Endothelial cell of umbilical vein (primary cell): ENCODE results near the gene CEACAM16. TPM values are rescaled to one million over a fixed set of nuclear protein-coding genes. Genes with fewer than 3 reads are reported as not detected.

Experiments used
- BruUV-seq: library from RNA; stranded (reverse); fragments of 400-500 nt; replicated peaks from 2 replicates; lab custom pipeline; 2021; lab: Mats Ljungman, UMichigan
- CTCF ChIA-PET: fragments of 300-600, 350-600 bp; sonication (Branson Sonifier 250); formaldehyde crosslinking; loops from one replicate; lab custom pipeline; 2021; ENCODE audit warnings: antibody characterized with exemption, inconsistent platforms; lab: Charles Lee
- POLR2A ChIA-PET: fragments of 300-600, 350-600 bp; sonication (Branson Sonifier 250); formaldehyde crosslinking; loops from one replicate; lab custom pipeline; 2021; ENCODE audit warnings: antibody characterized with exemption, inconsistent platforms; lab: Charles Lee
- DNase-seq: peaks from one replicate; pipeline ENCODE4 v3.0.0-alpha.2; 2011; ENCODE audit warnings: low read depth, low spot score
- FAIRE-seq: peaks from 2 replicates; lab custom pipeline; 2011; peaks lifted over from hg19 to GRCh38; lab: Jason Lieb, UNC
- H2AFZ ChIP-seq: 2 replicates; pipeline ENCODE4 v1.6.0; 2012; ENCODE audit warnings: low read depth, low read length, control low read depth, inconsistent platforms
- H3K27ac ChIP-seq: 2 replicates; pipeline ENCODE4 v1.5.1; 2011; ENCODE audit warnings: low read depth, mild to moderate bottlenecking, control low read depth, low read length, moderate library complexity; ENCODE audit not compliant: insufficient read depth
- H3K27me3 ChIP-seq, 2 experiments: 2 replicates each; pipeline versions ENCODE4 v1.6.0 to v1.6.1; 2011; ENCODE audit warnings: low read length in 2 of 2, mixed read lengths in 1 of 2; ENCODE audit not compliant: control insufficient read depth in 2 of 2, insufficient read depth in 2 of 2
- H3K36me3 ChIP-seq, 2 experiments: 2 replicates in 1 of 2; 3 replicates in 1 of 2; pipeline ENCODE4 v1.5.1; 2011; ENCODE audit warnings: low read length in 2 of 2, mild to moderate bottlenecking in 1 of 2, moderate library complexity in 1 of 2; ENCODE audit not compliant: control insufficient read depth in 2 of 2, insufficient read depth in 2 of 2; ENCODE audit errors: extremely low read depth in 1 of 2
- H3K4me1 ChIP-seq: 3 replicates; pipeline ENCODE4 v1.5.1; 2011; ENCODE audit warnings: mild to moderate bottlenecking, low read length; ENCODE audit not compliant: control insufficient read depth, insufficient read depth; ENCODE audit errors: extremely low read depth
- H3K4me2 ChIP-seq: 2 replicates; pipeline ENCODE4 v1.6.1; 2011; ENCODE audit warnings: low read length, control low read depth, mixed read lengths; ENCODE audit not compliant: insufficient read depth
- H3K4me3 ChIP-seq, 3 experiments: fragments of 200-600 bp in 1 of 3; sonication (generic), shearing (Covaris generic) in 1 of 3; replicated peaks in 1 of 3; 2 replicates each; pipeline ENCODE4 v1.5.1; 2011 to 2016; ENCODE audit warnings: control low read depth in 3 of 3, low read length in 3 of 3, mild to moderate bottlenecking in 2 of 3, inconsistent platforms in 1 of 3, low read depth in 1 of 3, moderate library complexity in 1 of 3; ENCODE audit not compliant: insufficient read depth in 1 of 3
- H3K79me2 ChIP-seq: 2 replicates; pipeline ENCODE4 v1.6.0; 2012; ENCODE audit warnings: low read length, inconsistent platforms; ENCODE audit not compliant: control insufficient read depth, insufficient read depth
- H3K9ac ChIP-seq: replicated peaks from 2 replicates; pipeline ENCODE3; 2011; ENCODE audit warnings: low read length, control low read depth; ENCODE audit not compliant: insufficient read depth; ENCODE audit errors: extremely low read depth
- H3K9me1 ChIP-seq: replicated peaks from 3 replicates; pipeline ENCODE4 v1.6.0; 2011; ENCODE audit warnings: mild to moderate bottlenecking, low read length; ENCODE audit not compliant: control insufficient read depth, insufficient read depth; ENCODE audit errors: extremely low read depth
- H3K9me3 ChIP-seq: replicated peaks from 2 replicates; pipeline ENCODE4 v1.5.1; 2012; ENCODE audit warnings: low read length, inconsistent platforms; ENCODE audit not compliant: control insufficient read depth, insufficient read depth
- H4K20me1 ChIP-seq: replicated peaks from 2 replicates; pipeline ENCODE3; 2011; ENCODE audit warnings: mild to moderate bottlenecking, low read length; ENCODE audit not compliant: control insufficient read depth, insufficient read depth; ENCODE audit errors: extremely low read depth
- EZH2 ChIP-seq: IDR thresholded peaks from 2 replicates; pipeline ENCODE4 v1.6.1; 2012; ENCODE audit warnings: borderline replicate concordance, low read depth, mild to moderate bottlenecking, moderate library complexity, low read length, inconsistent platforms; ENCODE audit not compliant: severe bottlenecking
- FOS ChIP-seq: IDR thresholded peaks from 2 replicates; pipeline ENCODE4 v1.6.1; 2011; ENCODE audit warnings: mild to moderate bottlenecking, low read length, moderate library complexity, borderline replicate concordance; ENCODE audit not compliant: insufficient read depth
- GATA2 ChIP-seq: IDR thresholded peaks from 2 replicates; pipeline ENCODE4 v1.7.0; 2011; ENCODE audit warnings: low read depth, mild to moderate bottlenecking, moderate library complexity, mixed read lengths, low read length; ENCODE audit not compliant: insufficient read length, insufficient read depth
- JUN ChIP-seq: IDR thresholded peaks from 2 replicates; pipeline ENCODE4 v1.6.1; 2011; ENCODE audit warnings: borderline replicate concordance, low read depth; ENCODE audit not compliant: insufficient read length, insufficient read depth
- MYC ChIP-seq: IDR thresholded peaks from one replicate; pipeline ENCODE4 v1.6.1; 2011; ENCODE audit warnings: mild to moderate bottlenecking, low read depth, low read length
- POLR2A ChIP-seq: IDR thresholded peaks from 2 replicates; pipeline ENCODE4 v1.6.1; 2012; ENCODE audit warnings: low read depth, mild to moderate bottlenecking, control low read depth, low read length
- dilution Hi-C: fragments of 300-500 bp; cut with MboI; formaldehyde crosslinking; loops from one replicate; pipeline ENCODE4 v1.15.0; 2019; ENCODE audit warnings: low sequenced_read_pairs; ENCODE audit not compliant: extremely low pct_ligation_motif_present
- intact Hi-C: fragments of 100-400 bp; cut with micrococcal nuclease; formaldehyde crosslinking; loops from one replicate; pipeline ENCODE4 v1.10.0; 2022
- polyA plus RNA-seq, 4 experiments: library from polyadenylated mRNA; depleted of rRNA in 3 of 4; stranded (reverse) in 3 of 4; unstranded in 1 of 4; fragments of >200 nt; gene quantifications; 2 replicates each; pipeline versions ENCODE4 v1.2.1 to v1.2.3, GENCODE V29; 2011 to 2012; ENCODE audit warnings: missing spikeins in 1 of 4
- total RNA-seq: library from RNA; stranded (reverse); gene quantifications from 2 replicates; pipeline ENCODE4 v1.2.3, GENCODE V29; 2021
- TF ChIP-seq, protein P1 (sequence below), 2 donors: IDR thresholded peaks; 1 replicate in 1 of 2; 2 replicates in 1 of 2; pipeline ENCODE4 v1.5.1; 2011; ENCODE audit warnings: low read length in 2 of 2, mild to moderate bottlenecking in 2 of 2, moderate library complexity in 2 of 2, control low read depth in 1 of 2, inconsistent platforms in 1 of 2, low read depth in 1 of 2; ENCODE audit not compliant: insufficient read depth in 1 of 2; ENCODE audit errors: extremely low read depth in 1 of 2

CEACAM16 gene
- total and polyA plus RNA-seq, 2 donors (not counting 3 experiments of a cell fraction or from before 2014, with no cell fraction given), result not detected

DNA sequence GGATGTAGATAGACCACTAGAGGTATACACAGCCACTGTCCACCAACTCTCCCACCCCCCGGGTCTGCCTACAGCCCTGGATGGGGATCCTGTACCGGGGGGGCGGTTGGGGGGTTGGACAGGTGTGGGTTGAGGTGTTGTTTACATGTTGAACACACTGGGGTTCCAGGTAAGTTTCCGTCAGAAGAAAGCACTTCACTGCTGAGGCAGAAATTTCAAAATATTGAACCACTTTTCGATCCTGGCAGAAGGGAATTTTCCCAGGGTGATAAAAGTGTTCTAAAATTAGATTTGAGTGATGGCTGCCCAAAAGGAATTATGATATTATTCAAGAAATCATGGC, 6.6 kb upstream of the CEACAM16 start:
- no peaks in the 10 kb centered on the region for H3K9me3 ChIP-seq
- peak overlapping the region; percentile 32 for H3K4me2 ChIP-seq
- no peak overlapping the region for H2AFZ ChIP-seq
- CTCF ChIA-PET, result interaction anchor here (2.2 to 11.5 kb wide), 3 partner anchors 29 to 121 kb away, joined by 8 to 239 read pairs (median 166); no protein-coding TSS in a partner anchor
- dilution Hi-C loops (no loop called here), intact Hi-C loops (loop anchor here (1.0 kb wide), 2 partner anchors 26 to 31 kb away; no protein-coding TSS in a partner anchor)
- H3K9ac ChIP-seq, result peak overlapping the region; percentile 49
- peaks cover 23% of the 10 kb centered on the region for H3K4me1 ChIP-seq
- FAIRE-seq (no peak), DNase-seq (no peak)
- H3K27me3 ChIP-seq, result no peaks in the 10 kb centered on the region
- no peaks in the 10 kb centered on the region for H3K9me1 ChIP-seq
- POLR2A ChIA-PET, result interaction anchor here (0.6 to 0.7 kb wide), 2 partner anchors 26 to 74 kb away, joined by 3 to 4 read pairs; no protein-coding TSS in a partner anchor
- no peaks in the 10 kb centered on the region for H4K20me1 ChIP-seq
- no peak overlapping the region for H3K4me3 ChIP-seq
- peak overlapping the region; percentile 85 for H3K27ac ChIP-seq
- TF ChIP-seq, protein P1, sequence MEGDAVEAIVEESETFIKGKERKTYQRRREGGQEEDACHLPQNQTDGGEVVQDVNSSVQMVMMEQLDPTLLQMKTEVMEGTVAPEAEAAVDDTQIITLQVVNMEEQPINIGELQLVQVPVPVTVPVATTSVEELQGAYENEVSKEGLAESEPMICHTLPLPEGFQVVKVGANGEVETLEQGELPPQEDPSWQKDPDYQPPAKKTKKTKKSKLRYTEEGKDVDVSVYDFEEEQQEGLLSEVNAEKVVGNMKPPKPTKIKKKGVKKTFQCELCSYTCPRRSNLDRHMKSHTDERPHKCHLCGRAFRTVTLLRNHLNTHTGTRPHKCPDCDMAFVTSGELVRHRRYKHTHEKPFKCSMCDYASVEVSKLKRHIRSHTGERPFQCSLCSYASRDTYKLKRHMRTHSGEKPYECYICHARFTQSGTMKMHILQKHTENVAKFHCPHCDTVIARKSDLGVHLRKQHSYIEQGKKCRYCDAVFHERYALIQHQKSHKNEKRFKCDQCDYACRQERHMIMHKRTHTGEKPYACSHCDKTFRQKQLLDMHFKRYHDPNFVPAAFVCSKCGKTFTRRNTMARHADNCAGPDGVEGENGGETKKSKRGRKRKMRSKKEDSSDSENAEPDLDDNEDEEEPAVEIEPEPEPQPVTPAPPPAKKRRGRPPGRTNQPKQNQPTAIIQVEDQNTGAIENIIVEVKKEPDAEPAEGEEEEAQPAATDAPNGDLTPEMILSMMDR (IDR thresholded peaks at IDR 0.05; ENCODE audit: extremely low read depth in 1 of 2, insufficient read depth in 1 of 2, low read depth in 1 of 2, low read length in 2 of 2), result no peak
- TF ChIP-seq POLR2A (no peak), GATA2 (no peak), MYC (no peak), EZH2 (no peak), FOS (no peak)
- no TSS peak for BruUV-seq
- H3K36me3 ChIP-seq, result no peaks in the 10 kb centered on the region
- H3K79me2 ChIP-seq, result no peaks in the 10 kb centered on the region

DNA sequence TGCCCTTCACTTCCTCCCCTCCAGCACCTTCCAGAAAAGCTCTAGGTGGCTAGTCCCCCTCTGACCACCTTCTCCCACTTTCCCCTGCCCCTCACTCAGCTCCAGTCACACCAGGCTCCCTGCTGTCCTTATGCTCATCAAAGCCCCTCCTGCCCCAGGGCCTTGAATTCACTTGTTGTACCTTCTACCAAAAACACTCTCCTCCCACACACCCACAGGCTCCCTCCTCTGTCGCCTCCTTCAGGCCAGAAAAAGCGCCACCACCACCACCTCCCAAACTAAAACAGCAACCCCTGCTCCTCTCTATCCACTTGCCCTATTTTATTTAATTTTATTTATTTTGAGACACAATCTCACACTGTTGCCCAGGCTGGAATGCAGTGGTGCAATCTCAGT, 4.8 kb upstream of the CEACAM16 start:
- Histone ChIP-seq H3K9me3 (no peaks in the 10 kb centered on the region), H3K27ac (no peak overlapping the region), H3K4me1 (peaks cover 23% of the 10 kb centered on the region), H2AFZ (no peak overlapping the region), H3K36me3 (no peaks in the 10 kb centered on the region), H3K4me2 (no peak overlapping the region), H3K79me2 (no peaks in the 10 kb centered on the region), H3K9ac (no peak overlapping the region), H3K27me3 (no peaks in the 10 kb centered on the region), H3K9me1 (no peaks in the 10 kb centered on the region), H3K4me3 (no peak overlapping the region), H4K20me1 (no peaks in the 10 kb centered on the region)
- ChIA-PET POLR2A (no interaction called here), CTCF (interaction anchor here (0.6 to 11.5 kb wide), 3 partner anchors 27 to 77 kb away, joined by 4 to 239 read pairs (median 166); no protein-coding TSS in a partner anchor)
- TF ChIP-seq POLR2A, result no peak
- no peak for TF ChIP-seq JUN
- TF ChIP-seq, protein P1 (IDR thresholded peaks at IDR 0.05; ENCODE audit: extremely low read depth in 1 of 2, insufficient read depth in 1 of 2, low read depth in 1 of 2, low read length in 2 of 2), result peak in 1 of 2 donors; percentile 20
- DNase-seq (no peak), FAIRE-seq (no peak)
- intact Hi-C loops (no loop called here), dilution Hi-C loops (no loop called here)
- no TSS peak for BruUV-seq
